Spleen (tissue), 7 donors: Measurements from ENCODE around the gene C14orf132.

Source experiments
- CTCF ChIP-seq, 11 experiments: fragments of 200-600 bp in 7 of 11; fragments of 450-650 bp in 4 of 11; sonication (generic) in 4 of 11; IDR thresholded peaks in 8 of 11; conservative IDR thresholded peaks in 3 of 11; 1 replicate in 7 of 11; 2 replicates in 4 of 11; pipeline versions ENCODE4 v1.4.0 to v1.8.0; 2016 to 2021; ENCODE audit warnings: antibody characterized with exemption in 11 of 11, inconsistent platforms in 4 of 11, mild to moderate bottlenecking in 1 of 11
- POLR2A ChIP-seq, 3 donors: fragments of 450-650 bp; IDR thresholded peaks; one replicate each; pipeline ENCODE4 v1.5.1; 2017; ENCODE audit warnings: antibody characterized with exemption in 3 of 3, mild to moderate bottlenecking in 1 of 3
- POLR2AphosphoS5 ChIP-seq, 3 donors: sonication (generic); formaldehyde crosslinking; IDR thresholded peaks; one replicate each; pipeline ENCODE4 v1.5.1; 2017; ENCODE audit warnings: antibody characterized with exemption in 3 of 3
- donor health status: DM: no; HTN: no; CAD: no; lungs with moderate emphysema.
- donor health status: DM: no; HTN: no; CAD: no.
- donor health status: DM: no; HTN: no; CAD: no.

- no peak for TF ChIP-seq CTCF (IDR thresholded peaks at IDR 0.05 in 8 of 11, conservative IDR thresholded peaks at IDR 0.05 in 3 of 11)
- TF ChIP-seq POLR2A (IDR thresholded peaks at IDR 0.05), result no peak
- TF ChIP-seq POLR2AphosphoS5 (IDR thresholded peaks at IDR 0.05), result no peak
These were observed 79.2 kb downstream of the C14orf132 start for GRCh38 chr14:96118391-96118790.
